Measurements from ENCODE around the gene YIPF3. TPM values are rescaled to one million over a fixed set of nuclear protein-coding genes. Genes with fewer than 3 reads are reported as not detected.

YIPF3 gene
- total RNA-seq, 1 experiment from 2014 or later, result 81.3 TPM

DNA sequence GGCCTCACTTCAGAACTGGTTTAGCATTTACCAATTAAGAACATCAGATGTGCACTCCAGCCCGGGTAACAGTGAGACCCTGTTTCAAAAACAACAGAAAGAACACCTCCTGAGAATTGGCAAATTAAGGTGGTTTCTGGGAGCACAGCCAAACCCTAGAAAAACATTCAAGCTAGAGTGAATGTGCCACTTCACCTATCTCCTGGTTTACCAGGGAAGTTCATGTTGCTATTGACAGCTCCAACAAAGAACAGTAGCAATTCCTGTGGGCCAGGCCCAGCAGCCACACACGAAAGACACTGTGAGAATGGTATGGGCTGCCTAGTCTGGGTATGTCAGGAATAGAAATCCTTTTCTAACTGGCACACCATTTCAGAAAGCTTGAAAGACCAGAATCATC lies 5.1 kb upstream of the YIPF3 start (continued):
- TF ChIP-seq ZNF263 (CRISPR knock-in tag; IDR thresholded peaks at IDR 0.05; ENCODE audit: low read depth), result no peak

DNA sequence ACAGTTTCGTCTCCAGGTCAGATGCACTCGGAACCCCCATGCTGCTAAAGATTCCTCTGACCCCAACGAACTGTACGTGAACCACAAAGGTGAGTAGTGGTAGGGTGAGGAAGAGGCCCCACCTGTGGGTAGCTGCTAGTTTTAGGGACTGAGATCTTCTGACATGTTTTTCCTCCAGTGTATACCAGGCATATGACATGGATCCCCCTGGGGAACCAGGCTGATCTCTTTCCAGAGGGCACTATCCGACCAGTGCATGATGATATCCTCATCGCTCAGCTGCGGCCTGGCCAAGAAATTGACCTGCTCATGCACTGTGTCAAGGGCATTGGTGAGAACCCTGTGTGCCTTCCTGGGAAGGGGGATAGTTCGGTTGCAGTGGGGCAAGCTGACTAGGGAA lies 3.4 kb upstream of the YIPF3 start:
- ATAC-seq, result no peak
- ChIA-PET CTCF (interaction anchor here (0.6 kb wide), 1 partner anchor 38 kb away, joined by 3 read pairs; no protein-coding TSS in a partner anchor), POLR2A (no interaction called here)
- Mint-ChIP-seq H3K27ac (no peak overlapping the region), H3K9me3 (no peaks in the 10 kb centered on the region), H3K27me3 (ENCODE audit: low read depth) (no peaks in the 10 kb centered on the region), H3K4me1 (peaks cover 12% of the 10 kb centered on the region), H3K4me3 (no peak overlapping the region), H3K36me3 (peaks cover 47% of the 10 kb centered on the region)
- DNase-seq (ENCODE audit: low spot score), result no peak
- TF ChIP-seq, protein P1, sequence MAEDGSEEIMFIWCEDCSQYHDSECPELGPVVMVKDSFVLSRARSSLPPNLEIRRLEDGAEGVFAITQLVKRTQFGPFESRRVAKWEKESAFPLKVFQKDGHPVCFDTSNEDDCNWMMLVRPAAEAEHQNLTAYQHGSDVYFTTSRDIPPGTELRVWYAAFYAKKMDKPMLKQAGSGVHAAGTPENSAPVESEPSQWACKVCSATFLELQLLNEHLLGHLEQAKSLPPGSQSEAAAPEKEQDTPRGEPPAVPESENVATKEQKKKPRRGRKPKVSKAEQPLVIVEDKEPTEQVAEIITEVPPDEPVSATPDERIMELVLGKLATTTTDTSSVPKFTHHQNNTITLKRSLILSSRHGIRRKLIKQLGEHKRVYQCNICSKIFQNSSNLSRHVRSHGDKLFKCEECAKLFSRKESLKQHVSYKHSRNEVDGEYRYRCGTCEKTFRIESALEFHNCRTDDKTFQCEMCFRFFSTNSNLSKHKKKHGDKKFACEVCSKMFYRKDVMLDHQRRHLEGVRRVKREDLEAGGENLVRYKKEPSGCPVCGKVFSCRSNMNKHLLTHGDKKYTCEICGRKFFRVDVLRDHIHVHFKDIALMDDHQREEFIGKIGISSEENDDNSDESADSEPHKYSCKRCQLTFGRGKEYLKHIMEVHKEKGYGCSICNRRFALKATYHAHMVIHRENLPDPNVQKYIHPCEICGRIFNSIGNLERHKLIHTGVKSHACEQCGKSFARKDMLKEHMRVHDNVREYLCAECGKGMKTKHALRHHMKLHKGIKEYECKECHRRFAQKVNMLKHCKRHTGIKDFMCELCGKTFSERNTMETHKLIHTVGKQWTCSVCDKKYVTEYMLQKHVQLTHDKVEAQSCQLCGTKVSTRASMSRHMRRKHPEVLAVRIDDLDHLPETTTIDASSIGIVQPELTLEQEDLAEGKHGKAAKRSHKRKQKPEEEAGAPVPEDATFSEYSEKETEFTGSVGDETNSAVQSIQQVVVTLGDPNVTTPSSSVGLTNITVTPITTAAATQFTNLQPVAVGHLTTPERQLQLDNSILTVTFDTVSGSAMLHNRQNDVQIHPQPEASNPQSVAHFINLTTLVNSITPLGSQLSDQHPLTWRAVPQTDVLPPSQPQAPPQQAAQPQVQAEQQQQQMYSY (CRISPR knock-in tag; IDR thresholded peaks at IDR 0.05), result no peak
- TF ChIP-seq, protein P2, sequence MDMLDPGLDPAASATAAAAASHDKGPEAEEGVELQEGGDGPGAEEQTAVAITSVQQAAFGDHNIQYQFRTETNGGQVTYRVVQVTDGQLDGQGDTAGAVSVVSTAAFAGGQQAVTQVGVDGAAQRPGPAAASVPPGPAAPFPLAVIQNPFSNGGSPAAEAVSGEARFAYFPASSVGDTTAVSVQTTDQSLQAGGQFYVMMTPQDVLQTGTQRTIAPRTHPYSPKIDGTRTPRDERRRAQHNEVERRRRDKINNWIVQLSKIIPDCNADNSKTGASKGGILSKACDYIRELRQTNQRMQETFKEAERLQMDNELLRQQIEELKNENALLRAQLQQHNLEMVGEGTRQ (CRISPR knock-in tag; IDR thresholded peaks at IDR 0.05), result no peak
- TF ChIP-seq, protein P3, sequence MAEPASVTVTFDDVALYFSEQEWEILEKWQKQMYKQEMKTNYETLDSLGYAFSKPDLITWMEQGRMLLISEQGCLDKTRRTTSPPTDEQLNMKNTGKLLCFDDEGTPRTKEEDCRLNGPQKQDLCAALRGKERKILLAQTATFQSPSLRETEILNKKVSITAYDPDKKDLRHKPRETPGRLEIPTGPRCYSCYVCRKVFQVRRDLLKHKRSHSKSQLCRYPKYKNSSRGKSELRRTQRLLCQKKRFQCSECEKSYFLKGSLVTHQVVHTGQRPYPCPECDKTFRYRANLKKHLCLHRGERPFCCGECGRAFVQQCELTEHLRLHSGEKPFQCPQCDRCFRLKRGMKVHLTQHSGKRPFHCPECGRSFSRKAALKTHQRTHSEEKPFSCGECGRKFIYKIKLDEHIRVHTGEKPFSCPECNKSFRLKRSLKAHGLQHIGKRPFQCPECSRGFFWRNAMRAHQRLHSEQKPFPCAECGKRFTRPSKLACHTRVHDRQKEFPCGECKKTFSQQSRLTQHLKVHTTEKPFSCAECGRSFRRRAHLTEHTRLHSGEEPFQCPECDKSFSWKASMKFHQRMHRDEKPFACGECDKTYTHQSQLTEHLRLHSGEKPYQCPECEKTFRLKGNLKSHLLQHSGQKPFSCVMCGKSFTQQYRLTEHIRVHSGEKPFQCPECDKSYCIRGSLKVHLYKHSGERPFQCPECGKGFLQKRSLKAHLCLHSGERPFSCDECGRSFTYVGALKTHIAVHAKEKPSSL (CRISPR knock-in tag; conservative IDR thresholded peaks at IDR 0.05), result no peak
- TF ChIP-seq, protein P4, sequence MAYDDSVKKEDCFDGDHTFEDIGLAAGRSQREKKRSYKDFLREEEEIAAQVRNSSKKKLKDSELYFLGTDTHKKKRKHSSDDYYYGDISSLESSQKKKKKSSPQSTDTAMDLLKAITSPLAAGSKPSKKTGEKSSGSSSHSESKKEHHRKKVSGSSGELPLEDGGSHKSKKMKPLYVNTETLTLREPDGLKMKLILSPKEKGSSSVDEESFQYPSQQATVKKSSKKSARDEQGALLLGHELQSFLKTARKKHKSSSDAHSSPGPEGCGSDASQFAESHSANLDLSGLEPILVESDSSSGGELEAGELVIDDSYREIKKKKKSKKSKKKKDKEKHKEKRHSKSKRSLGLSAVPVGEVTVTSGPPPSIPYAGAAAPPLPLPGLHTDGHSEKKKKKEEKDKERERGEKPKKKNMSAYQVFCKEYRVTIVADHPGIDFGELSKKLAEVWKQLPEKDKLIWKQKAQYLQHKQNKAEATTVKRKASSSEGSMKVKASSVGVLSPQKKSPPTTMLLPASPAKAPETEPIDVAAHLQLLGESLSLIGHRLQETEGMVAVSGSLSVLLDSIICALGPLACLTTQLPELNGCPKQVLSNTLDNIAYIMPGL (CRISPR knock-in tag; IDR thresholded peaks at IDR 0.05), result no peak
- TF ChIP-seq, protein P5, sequence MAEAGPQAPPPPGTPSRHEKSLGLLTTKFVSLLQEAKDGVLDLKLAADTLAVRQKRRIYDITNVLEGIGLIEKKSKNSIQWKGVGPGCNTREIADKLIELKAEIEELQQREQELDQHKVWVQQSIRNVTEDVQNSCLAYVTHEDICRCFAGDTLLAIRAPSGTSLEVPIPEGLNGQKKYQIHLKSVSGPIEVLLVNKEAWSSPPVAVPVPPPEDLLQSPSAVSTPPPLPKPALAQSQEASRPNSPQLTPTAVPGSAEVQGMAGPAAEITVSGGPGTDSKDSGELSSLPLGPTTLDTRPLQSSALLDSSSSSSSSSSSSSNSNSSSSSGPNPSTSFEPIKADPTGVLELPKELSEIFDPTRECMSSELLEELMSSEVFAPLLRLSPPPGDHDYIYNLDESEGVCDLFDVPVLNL (CRISPR knock-in tag; IDR thresholded peaks at IDR 0.05; ENCODE audit: borderline replicate concordance, low read depth), result no peak
- no peak for TF ChIP-seq RORB (CRISPR knock-in tag; IDR thresholded peaks at IDR 0.05)
- TF ChIP-seq, protein P6, sequence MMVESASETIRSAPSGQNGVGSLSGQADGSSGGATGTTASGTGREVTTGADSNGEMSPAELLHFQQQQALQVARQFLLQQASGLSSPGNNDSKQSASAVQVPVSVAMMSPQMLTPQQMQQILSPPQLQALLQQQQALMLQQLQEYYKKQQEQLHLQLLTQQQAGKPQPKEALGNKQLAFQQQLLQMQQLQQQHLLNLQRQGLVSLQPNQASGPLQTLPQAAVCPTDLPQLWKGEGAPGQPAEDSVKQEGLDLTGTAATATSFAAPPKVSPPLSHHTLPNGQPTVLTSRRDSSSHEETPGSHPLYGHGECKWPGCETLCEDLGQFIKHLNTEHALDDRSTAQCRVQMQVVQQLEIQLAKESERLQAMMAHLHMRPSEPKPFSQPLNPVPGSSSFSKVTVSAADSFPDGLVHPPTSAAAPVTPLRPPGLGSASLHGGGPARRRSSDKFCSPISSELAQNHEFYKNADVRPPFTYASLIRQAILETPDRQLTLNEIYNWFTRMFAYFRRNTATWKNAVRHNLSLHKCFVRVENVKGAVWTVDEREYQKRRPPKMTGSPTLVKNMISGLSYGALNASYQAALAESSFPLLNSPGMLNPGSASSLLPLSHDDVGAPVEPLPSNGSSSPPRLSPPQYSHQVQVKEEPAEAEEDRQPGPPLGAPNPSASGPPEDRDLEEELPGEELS (CRISPR knock-in tag; IDR thresholded peaks at IDR 0.05), result no peak
- no peak for TF ChIP-seq EMX1 (CRISPR knock-in tag; IDR thresholded peaks at IDR 0.05)
- TF ChIP-seq ATF1 (CRISPR knock-in tag; IDR thresholded peaks at IDR 0.05), result no peak
- TF ChIP-seq JAZF1 (CRISPR knock-in tag; IDR thresholded peaks at IDR 0.05), result no peak
- no peak for TF ChIP-seq GRHL2 (CRISPR knock-in tag; IDR thresholded peaks at IDR 0.05; ENCODE audit: insufficient replicate concordance, severe bottlenecking)
- TF ChIP-seq, protein P7, sequence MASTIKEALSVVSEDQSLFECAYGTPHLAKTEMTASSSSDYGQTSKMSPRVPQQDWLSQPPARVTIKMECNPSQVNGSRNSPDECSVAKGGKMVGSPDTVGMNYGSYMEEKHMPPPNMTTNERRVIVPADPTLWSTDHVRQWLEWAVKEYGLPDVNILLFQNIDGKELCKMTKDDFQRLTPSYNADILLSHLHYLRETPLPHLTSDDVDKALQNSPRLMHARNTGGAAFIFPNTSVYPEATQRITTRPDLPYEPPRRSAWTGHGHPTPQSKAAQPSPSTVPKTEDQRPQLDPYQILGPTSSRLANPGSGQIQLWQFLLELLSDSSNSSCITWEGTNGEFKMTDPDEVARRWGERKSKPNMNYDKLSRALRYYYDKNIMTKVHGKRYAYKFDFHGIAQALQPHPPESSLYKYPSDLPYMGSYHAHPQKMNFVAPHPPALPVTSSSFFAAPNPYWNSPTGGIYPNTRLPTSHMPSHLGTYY (CRISPR knock-in tag; IDR thresholded peaks at IDR 0.05), result no peak
- TF ChIP-seq CBFB (CRISPR knock-in tag; IDR thresholded peaks at IDR 0.05; ENCODE audit: low read depth), result no peak
- no peak for TF ChIP-seq FOXJ3 (CRISPR knock-in tag; IDR thresholded peaks at IDR 0.05; ENCODE audit: borderline replicate concordance)
- no peak for TF ChIP-seq GABPB1 (CRISPR knock-in tag; IDR thresholded peaks at IDR 0.05)

Data from WTC11 (cell line).